GM18909 (cell line): Measurements from ENCODE around the gene FSHR.

Source experiments
- ATAC-seq: cut with Tn5 transposase; IDR thresholded peaks from one replicate; pipeline ENCODE4 v1.9.1; 2021; ENCODE audit warnings: mild to moderate bottlenecking; ENCODE audit not compliant: unreplicated experiment, poor library complexity

The FSHR gene

GRCh38 chr2:48929571-48930301, 224.6 kb downstream of the FSHR start:
- ATAC-seq: no peak

- ATAC-seq: no peak
Observed at GRCh38 chr2:48927355-48927754, 227.0 kb downstream of the FSHR start.

- ATAC-seq: no peak
Observed at GRCh38 chr2:48915884-48916283, 238.4 kb downstream of the FSHR start.

- no peak for ATAC-seq
Observed at GRCh38 chr2:48915227-48915626, 239.1 kb downstream of the FSHR start.

GRCh38 chr2:48914477-48915089, 239.7 kb downstream of the FSHR start:
- peak; percentile 93 for ATAC-seq
